WTC11 (cell line): ENCODE results near the gene OBSCN. TPM values are rescaled to one million over a fixed set of nuclear protein-coding genes. Genes with fewer than 3 reads are reported as not detected.

ENCODE experiments used
- ATAC-seq: fragments of 200-7000 bp; cut with Tn5 transposase; 2 replicates; pipeline ENCODE4 v1.10.0; 2021; ENCODE audit warnings: mild to moderate bottlenecking, moderate library complexity
- CTCF ChIA-PET: fragments of 300-600 bp; sonication (Branson Sonifier 250); formaldehyde crosslinking; loops from one replicate; lab custom pipeline; 2021; ENCODE audit warnings: antibody characterized with exemption; lab: Charles Lee
- POLR2A ChIA-PET: fragments of 350-600 bp; sonication (Branson Sonifier 250); formaldehyde crosslinking; loops from one replicate; lab custom pipeline; 2021; ENCODE audit warnings: antibody characterized with exemption; lab: Charles Lee
- DNase-seq: peaks from one replicate; pipeline ENCODE4 v3.0.0; 2021; ENCODE audit warnings: low spot score
- H3K27ac Mint-ChIP-seq: 2 replicates; pipeline ENCODE4 v1.8.0; 2021; ENCODE audit warnings: mixed read lengths
- H3K27me3 Mint-ChIP-seq: 2 replicates; pipeline ENCODE4 v1.8.0; 2021; ENCODE audit warnings: low read depth, mild to moderate bottlenecking, moderate library complexity, mixed read lengths
- H3K36me3 Mint-ChIP-seq: 2 replicates; pipeline ENCODE4 v1.8.0; 2021; ENCODE audit warnings: mixed read lengths
- H3K4me1 Mint-ChIP-seq: 2 replicates; pipeline ENCODE4 v1.8.0; 2022; ENCODE audit warnings: mixed read lengths
- H3K4me3 Mint-ChIP-seq: 2 replicates; pipeline ENCODE4 v1.8.0; 2021; ENCODE audit warnings: mild to moderate bottlenecking, moderate library complexity, mixed read lengths
- H3K9me3 Mint-ChIP-seq: 2 replicates; pipeline ENCODE4 v1.8.0; 2021; ENCODE audit warnings: mixed read lengths
- CDX4 ChIP-seq: fragments of 250-450 bp; sonication (Bioruptor Pico); IDR thresholded peaks from 2 replicates; pipeline ENCODE4 v1.9.0; 2021; ENCODE audit warnings: moderate library complexity, mild to moderate bottlenecking, inconsistent platforms, borderline replicate concordance
- CTCF ChIP-seq: fragments of 200-600 bp; IDR thresholded peaks from 2 replicates; pipeline ENCODE4 v1.8.0; 2022; ENCODE audit warnings: antibody characterized with exemption
- ELF4 ChIP-seq: sonication (generic); formaldehyde crosslinking; IDR thresholded peaks from 2 replicates; pipeline ENCODE4 v1.8.1; 2022; ENCODE audit warnings: low read depth, mild to moderate bottlenecking, moderate library complexity, missing genetic modification reagents
- ERG ChIP-seq: fragments of 250-450 bp; sonication (Bioruptor Pico); IDR thresholded peaks from 2 replicates; pipeline ENCODE4 v1.8.0; 2021; ENCODE audit warnings: mild to moderate bottlenecking
- FOXP1 ChIP-seq: sonication (generic); formaldehyde crosslinking; IDR thresholded peaks from 2 replicates; pipeline ENCODE4 v1.8.0; 2022; ENCODE audit warnings: missing genetic modification reagents, mild to moderate bottlenecking, moderate library complexity, borderline replicate concordance
- GABPB1 ChIP-seq: sonication (generic); formaldehyde crosslinking; IDR thresholded peaks from 2 replicates; pipeline ENCODE4 v1.8.1; 2023; ENCODE audit warnings: mild to moderate bottlenecking, missing genetic modification reagents
- GTF2I ChIP-seq: fragments of 250-450 bp; sonication (Bioruptor Pico); conservative IDR thresholded peaks from 2 replicates; pipeline ENCODE4 v1.4.0; 2021; ENCODE audit warnings: mild to moderate bottlenecking
- IRF1 ChIP-seq: sonication (generic); formaldehyde crosslinking; IDR thresholded peaks from 2 replicates; pipeline ENCODE4 v1.8.0; 2023; ENCODE audit warnings: missing genetic modification reagents
- MAX ChIP-seq: sonication (generic); formaldehyde crosslinking; IDR thresholded peaks from 2 replicates; pipeline ENCODE4 v1.8.0; 2022; ENCODE audit warnings: mild to moderate bottlenecking, missing genetic modification reagents
- MXD4 ChIP-seq: fragments of 250-450 bp; sonication (Bioruptor Pico); IDR thresholded peaks from 2 replicates; pipeline ENCODE4 v1.8.0; 2021; ENCODE audit warnings: mild to moderate bottlenecking, moderate library complexity, borderline replicate concordance
- PRDM15 ChIP-seq: sonication (generic); formaldehyde crosslinking; IDR thresholded peaks from 2 replicates; pipeline ENCODE4 v1.8.0; 2022; ENCODE audit warnings: missing genetic modification reagents
- SMAD3 ChIP-seq: sonication (generic); formaldehyde crosslinking; IDR thresholded peaks from 2 replicates; pipeline ENCODE4 v1.8.0; 2022; ENCODE audit warnings: missing genetic modification reagents, mild to moderate bottlenecking, borderline replicate concordance
- SP1 ChIP-seq: sonication (generic); formaldehyde crosslinking; conservative IDR thresholded peaks from 2 replicates; pipeline ENCODE4 v1.8.1; 2022; ENCODE audit warnings: missing genetic modification reagents
- TP53 ChIP-seq: sonication (generic); formaldehyde crosslinking; IDR thresholded peaks from 2 replicates; pipeline ENCODE4 v1.8.1; 2023; ENCODE audit warnings: mild to moderate bottlenecking, missing genetic modification reagents
- USF2 ChIP-seq: sonication (generic); formaldehyde crosslinking; IDR thresholded peaks from 2 replicates; pipeline ENCODE4 v1.8.1; 2023; ENCODE audit warnings: mild to moderate bottlenecking, missing genetic modification reagents, moderate library complexity
- ZNF138 ChIP-seq: sonication (generic); formaldehyde crosslinking; conservative IDR thresholded peaks from 2 replicates; pipeline ENCODE4 v1.8.1; 2022; ENCODE audit warnings: mild to moderate bottlenecking, moderate library complexity, missing genetic modification reagents
- ZNF396 ChIP-seq: fragments of 250-450 bp; sonication (Bioruptor Pico); IDR thresholded peaks from 2 replicates; pipeline ENCODE4 v1.8.0; 2021; ENCODE audit warnings: mild to moderate bottlenecking, moderate library complexity, borderline replicate concordance
- ZNF416 ChIP-seq: fragments of 250-450 bp; sonication (Bioruptor Pico); IDR thresholded peaks from 2 replicates; pipeline ENCODE4 v1.9.0; 2021; ENCODE audit warnings: mild to moderate bottlenecking, inconsistent platforms
- ZNF423 ChIP-seq: fragments of 250-450 bp; sonication (Bioruptor Pico); IDR thresholded peaks from 2 replicates; pipeline ENCODE4 v2.1.2; 2022; ENCODE audit warnings: mild to moderate bottlenecking, moderate library complexity
- total RNA-seq: library from RNA; stranded (reverse); gene quantifications from 3 replicates; pipeline ENCODE4 v1.2.3, GENCODE V29; 2021

Gene OBSCN
- total RNA-seq, 1 experiment from 2014 or later: 38.8 TPM

- no peak for TF ChIP-seq FOXP1
- TF ChIP-seq ZNF138 (CRISPR knock-in tag): no peak
- no peak for TF ChIP-seq ZNF416 (CRISPR knock-in tag)
- no peak for TF ChIP-seq MAX (CRISPR knock-in tag)
Measured at GRCh38 chr1:228190182-228190581, 17.7 kb upstream of the OBSCN start (continued).

- DNase-seq: no peak
- TF ChIP-seq ERG (no peak), USF2 (CRISPR knock-in tag) (no peak), CTCF (no peak), TP53 (CRISPR knock-in tag) (no peak), MAX (CRISPR knock-in tag) (no peak), GABPB1 (CRISPR knock-in tag) (no peak), GTF2I (CRISPR knock-in tag) (no peak), ZNF396 (CRISPR knock-in tag) (no peak), ZNF423 (CRISPR knock-in tag) (no peak), CDX4 (CRISPR knock-in tag) (no peak), IRF1 (no peak), ELF4 (CRISPR knock-in tag) (no peak), MXD4 (CRISPR knock-in tag) (no peak), ZNF138 (CRISPR knock-in tag) (no peak), SP1 (CRISPR knock-in tag) (no peak), SMAD3 (CRISPR knock-in tag) (no peak), PRDM15 (no peak)
- ChIA-PET POLR2A (no interaction called here), CTCF (no interaction called here)
- Mint-ChIP-seq H3K9me3 (peaks cover 16% of the 10 kb centered on the region), H3K4me3 (no peak overlapping the region), H3K4me1 (no peaks in the 10 kb centered on the region), H3K36me3 (no peaks in the 10 kb centered on the region), H3K27me3 (peaks cover 2% of the 10 kb centered on the region; the same call in 1 of the 2 replicates), H3K27ac (no peak overlapping the region)
- ATAC-seq: no peak
Measured at GRCh38 chr1:228190778-228191177, 17.1 kb upstream of the OBSCN start.
